ENCODE data around the gene ATXN7L1. TPM values are rescaled to one million over a fixed set of nuclear protein-coding genes. Genes with fewer than 3 reads are reported as not detected.

Gene ATXN7L1
- total and polyA plus RNA-seq, 2 of the 13 experiments (the other 11 are each of a cell fraction or from before 2014, with no cell fraction given), result 4.1 to 7.8 TPM

GRCh38 chr7:105876964-105877601 lies 684 bp upstream of the ATXN7L1 start:
- POLR2A ChIA-PET, result interaction anchor here (0.8 to 1.6 kb wide), 8 partner anchors 11 to 864 kb away, joined by 3 to 5 read pairs (median 3); partner anchors contain the start of gene RINT1
- BruUV-seq (replicated peaks), result no TSS peak
- peak; percentile 84 for ATAC-seq
- TF ChIP-seq ZNF75D (CRISPR knock-in tag; IDR thresholded peaks at IDR 0.05; ENCODE audit: borderline replicate concordance), result no peak
- no peak for TF ChIP-seq REXO4 (CRISPR knock-in tag; IDR thresholded peaks at IDR 0.05; ENCODE audit: borderline replicate concordance)
- TF ChIP-seq ZGPAT (CRISPR knock-in tag; IDR thresholded peaks at IDR 0.05), result peak; percentile 40; the same call in 1 of the 2 replicates
- no peak; the same call in 1 of the 2 replicates for TF ChIP-seq ZNF205 (CRISPR knock-in tag; IDR thresholded peaks at IDR 0.05)
- no peak for TF ChIP-seq CCAR2 (optimal IDR thresholded peaks at IDR 0.05; ENCODE audit: low read depth, low read length)
- no peak for TF ChIP-seq NCOA2 (CRISPR knock-in tag; IDR thresholded peaks at IDR 0.05)
- no peak for TF ChIP-seq REL (CRISPR knock-in tag; conservative IDR thresholded peaks at IDR 0.05)
- no peak for TF ChIP-seq PCBP1 (IDR thresholded peaks at IDR 0.05; ENCODE audit: borderline replicate concordance, low read depth, low read length)
- TF ChIP-seq ZNF512B (CRISPR knock-in tag; IDR thresholded peaks at IDR 0.05; ENCODE audit: borderline replicate concordance), result no peak
- TF ChIP-seq ZNF326 (CRISPR knock-in tag; IDR thresholded peaks at IDR 0.05; ENCODE audit: borderline replicate concordance), result no peak
- no peak for TF ChIP-seq SIN3A (IDR thresholded peaks at IDR 0.05; ENCODE audit: borderline replicate concordance, low read depth, low read length)
- no peak for TF ChIP-seq CBX1 (IDR thresholded peaks at IDR 0.05; ENCODE audit: low read depth)

More at GRCh38 chr7:105876964-105877601, 684 bp upstream of the ATXN7L1 start:
- Histone ChIP-seq H2AFZ (ENCODE audit: low read length) (no peak overlapping the region), H3K79me2 (ENCODE audit: insufficient read depth, low read length) (peaks cover 55% of the 10 kb centered on the region), H3K9me3 (ENCODE audit: low read length) (no peaks in the 10 kb centered on the region), H4K20me1 (ENCODE audit: insufficient read depth, low read length) (no peaks in the 10 kb centered on the region; the same call in 1 of the 2 replicates), H3K4me3 (replicated peaks in 1 of 3; ENCODE audit: insufficient read depth in 1 of 3, low read depth in 2 of 3, low read length in 3 of 3) (peak overlapping the region; percentile 70 to 83 (median 78)), H3K36me3 (replicated peaks in 1 of 2; ENCODE audit: control insufficient read depth in 1 of 2, insufficient read depth in 2 of 2, low read length in 2 of 2) (no peaks in the 10 kb centered on the region), H3K4me1 (ENCODE audit: insufficient read depth, low read length) (peaks cover 55% of the 10 kb centered on the region), H3K27ac (ENCODE audit: extremely low read length, insufficient read depth, low read length) (peak overlapping the region; percentile 85), H3K27me3 (ENCODE audit: control insufficient read depth in 1 of 2, insufficient read depth in 2 of 2, low read length in 2 of 2) (no peaks in the 10 kb centered on the region; a peak in 1 of 5 replicates), H3K4me2 (ENCODE audit: low read depth, low read length) (peak overlapping the region; percentile 95), H3K9ac (ENCODE audit: insufficient read depth, low read depth, low read length) (peak overlapping the region; percentile 76)
- in situ Hi-C loops (cut with HindIII; ENCODE audit: extremely low pct_ligation_motif_present, low pct_unique_long_range_greater_than_20kb), result loop anchor here (5.0 kb wide), 1 partner anchor 115 kb away; no protein-coding TSS in a partner anchor
- intact Hi-C loops (cut with micrococcal nuclease; ENCODE audit: unreplicated experiment), result loop anchor here (1.0 to 5.0 kb wide), 5 partner anchors 65 to 224 kb away; no protein-coding TSS in a partner anchor
- CTCF ChIA-PET (ENCODE audit: low intra/inter-chr PET ratio, low total read pairs), result no interaction called here
- WGBS (ENCODE audit: low lambda C conversion rate), result 0% methylated on average over 2 of the region's 42 CpGs
- DNase-seq (ENCODE audit: low spot score) (peak; percentile 60), FAIRE-seq (peak; percentile 72)
